ENCODE data around the gene PAXX. TPM values are rescaled to one million over a fixed set of nuclear protein-coding genes. Genes with fewer than 3 reads are reported as not detected.

PAXX gene
- total RNA-seq, 5 donors from 2014 or later (not counting 1 experiment from before 2014, with no cell fraction given), result 81.3 to 173 (median 127) TPM

GRCh38 chr9:136953771-136954269 is 38.4 kb upstream of the PAXX start:
- peaks cover 6 to 13% (median 10%) of the 10 kb centered on the region in 3 donors for H3K4me1 Mint-ChIP-seq
- no peak overlapping the region for H3K27ac Mint-ChIP-seq
- peaks cover 0 to 2% (median 0%) of the 10 kb centered on the region in 3 donors for H3K9me3 Mint-ChIP-seq
- H3K27me3 Mint-ChIP-seq, result no peaks in the 10 kb centered on the region
- no peak overlapping the region for H3K4me3 Mint-ChIP-seq
- H3K27me3 ChIP-seq (replicated peaks in 1 of 2; ENCODE audit: control insufficient read depth in 2 of 2, extremely low read depth in 1 of 2, insufficient read depth in 2 of 2, low read length in 1 of 2), result peaks cover 0 to 3% of the 10 kb centered on the region in 2 experiments
- ATAC-seq (replicated peaks in 1 of 4) (no peak), DNase-seq (no peak)
- POLR2A ChIA-PET, result no interaction called here
- CTCF ChIA-PET, result no interaction called here
- H3K4me3 ChIP-seq (ENCODE audit: control insufficient read depth in 1 of 2, extremely low read depth in 1 of 2, low read length in 1 of 2), result no peak overlapping the region
- H3K36me3 ChIP-seq (ENCODE audit: control insufficient read depth in 2 of 2, extremely low read depth in 1 of 2, insufficient read depth in 1 of 2, low read length in 1 of 2), result no peaks in the 10 kb centered on the region
- H3K4me1 ChIP-seq (ENCODE audit: control insufficient read depth in 1 of 2, extremely low read depth in 1 of 2, insufficient read depth in 2 of 2, low read length in 2 of 2), result peaks cover 5 to 36% of the 10 kb centered on the region in 2 experiments
- H3K27ac ChIP-seq (ENCODE audit: low read length), result no peak overlapping the region
- WGBS (ENCODE audit: insufficient coverage), result 86% methylated on average over 18 of the region's 19 CpGs
- H3K9me3 ChIP-seq, result no peaks in the 10 kb centered on the region
- H3K36me3 Mint-ChIP-seq, result no peaks in the 10 kb centered on the region

GRCh38 chr9:136954270-136955083 is 37.7 kb upstream of the PAXX start:
- peaks cover 2 to 36% of the 10 kb centered on the region in 2 experiments for H3K4me1 ChIP-seq (ENCODE audit: control insufficient read depth in 1 of 2, extremely low read depth in 1 of 2, insufficient read depth in 2 of 2, low read length in 2 of 2)
- ChIA-PET POLR2A (no interaction called here), CTCF (interaction anchor here (0.5 to 0.6 kb wide), 3 partner anchors 30 to 487 kb away, joined by 6 to 8 read pairs (median 7); no protein-coding TSS in a partner anchor)
- no peaks in the 10 kb centered on the region for H3K9me3 ChIP-seq
- H3K27me3 ChIP-seq (replicated peaks in 1 of 2; ENCODE audit: control insufficient read depth in 2 of 2, extremely low read depth in 1 of 2, insufficient read depth in 2 of 2, low read length in 1 of 2), result peaks cover 0 to 3% of the 10 kb centered on the region in 2 experiments
- Mint-ChIP-seq H3K9me3 (peaks cover 0 to 2% (median 0%) of the 10 kb centered on the region in 3 donors), H3K4me3 (no peak overlapping the region), H3K27me3 (no peaks in the 10 kb centered on the region), H3K36me3 (no peaks in the 10 kb centered on the region), H3K27ac (no peak overlapping the region), H3K4me1 (peaks cover 6 to 12% (median 10%) of the 10 kb centered on the region in 3 donors)
- H3K4me3 ChIP-seq (ENCODE audit: control insufficient read depth in 1 of 2, extremely low read depth in 1 of 2, low read length in 1 of 2), result no peak overlapping the region
- ATAC-seq (replicated peaks in 1 of 4), result no peak
- H3K36me3 ChIP-seq (ENCODE audit: control insufficient read depth in 2 of 2, extremely low read depth in 1 of 2, insufficient read depth in 1 of 2, low read length in 1 of 2), result no peaks in the 10 kb centered on the region
- WGBS (ENCODE audit: insufficient coverage), result 88% methylated on average over 17 of the region's 25 CpGs
- no peak for DNase-seq
- H3K27ac ChIP-seq (ENCODE audit: low read length), result no peak overlapping the region

- Histone ChIP-seq H3K9me3 (no peaks in the 10 kb centered on the region), H3K4me3 (ENCODE audit: control insufficient read depth in 1 of 2, extremely low read depth in 1 of 2, low read length in 1 of 2) (no peak overlapping the region), H3K27ac (ENCODE audit: low read length) (no peak overlapping the region), H3K27me3 (replicated peaks in 1 of 2; ENCODE audit: control insufficient read depth in 2 of 2, extremely low read depth in 1 of 2, insufficient read depth in 2 of 2, low read length in 1 of 2) (peaks cover 0 to 3% of the 10 kb centered on the region in 2 experiments), H3K4me1 (ENCODE audit: control insufficient read depth in 1 of 2, extremely low read depth in 1 of 2, insufficient read depth in 2 of 2, low read length in 2 of 2) (peaks cover 0 to 39% of the 10 kb centered on the region in 2 experiments), H3K36me3 (ENCODE audit: control insufficient read depth in 2 of 2, extremely low read depth in 1 of 2, insufficient read depth in 1 of 2, low read length in 1 of 2) (no peaks in the 10 kb centered on the region)
- ATAC-seq (replicated peaks in 1 of 4) (no peak), DNase-seq (no peak)
- Mint-ChIP-seq H3K27me3 (no peaks in the 10 kb centered on the region), H3K27ac (no peak overlapping the region), H3K4me3 (no peak overlapping the region), H3K9me3 (peaks cover 0 to 2% (median 0%) of the 10 kb centered on the region in 3 donors), H3K36me3 (no peaks in the 10 kb centered on the region), H3K4me1 (peaks cover 6 to 14% (median 13%) of the 10 kb centered on the region in 3 donors)
- ChIA-PET CTCF (no interaction called here), POLR2A (no interaction called here)
- WGBS (ENCODE audit: insufficient coverage), result 91% methylated on average over 13 of the region's 14 CpGs
These were observed 36.9 kb upstream of the PAXX start for GRCh38 chr9:136955202-136955942.

- no peaks in the 10 kb centered on the region for H3K36me3 Mint-ChIP-seq
- no peak overlapping the region for H3K4me3 ChIP-seq (ENCODE audit: control insufficient read depth in 1 of 2, extremely low read depth in 1 of 2, low read length in 1 of 2)
- H3K9me3 Mint-ChIP-seq, result peaks cover 0 to 2% (median 0%) of the 10 kb centered on the region in 3 donors
- H3K36me3 ChIP-seq (ENCODE audit: control insufficient read depth in 2 of 2, extremely low read depth in 1 of 2, insufficient read depth in 1 of 2, low read length in 1 of 2), result no peaks in the 10 kb centered on the region
- peaks cover 1 to 39% of the 10 kb centered on the region in 2 experiments for H3K4me1 ChIP-seq (ENCODE audit: control insufficient read depth in 1 of 2, extremely low read depth in 1 of 2, insufficient read depth in 2 of 2, low read length in 2 of 2)
- ChIA-PET CTCF (no interaction called here), POLR2A (no interaction called here)
- ATAC-seq (replicated peaks in 1 of 4) (no peak), DNase-seq (no peak)
- H3K27me3 ChIP-seq (replicated peaks in 1 of 2; ENCODE audit: control insufficient read depth in 2 of 2, extremely low read depth in 1 of 2, insufficient read depth in 2 of 2, low read length in 1 of 2), result peaks cover 0 to 3% of the 10 kb centered on the region in 2 experiments
- no peak overlapping the region for H3K4me3 Mint-ChIP-seq
- H3K27ac Mint-ChIP-seq, result peak overlapping the region in 1 of 2 donors; percentile 34
- peaks cover 10 to 17% (median 16%) of the 10 kb centered on the region in 3 donors for H3K4me1 Mint-ChIP-seq
- WGBS (ENCODE audit: insufficient coverage), result 95% methylated on average over 6 of the region's 9 CpGs
- no peak overlapping the region for H3K27ac ChIP-seq (ENCODE audit: low read length)
- H3K27me3 Mint-ChIP-seq, result no peaks in the 10 kb centered on the region
- no peaks in the 10 kb centered on the region for H3K9me3 ChIP-seq
These were observed 36.3 kb upstream of the PAXX start for GRCh38 chr9:136955943-136956335.

GRCh38 chr9:136956604-136957003 is 35.6 kb upstream of the PAXX start:
- H3K36me3 Mint-ChIP-seq, result no peaks in the 10 kb centered on the region
- ATAC-seq (replicated peaks in 1 of 4) (no peak), DNase-seq (no peak)
- POLR2A ChIA-PET, result no interaction called here
- H3K36me3 ChIP-seq (ENCODE audit: control insufficient read depth in 2 of 2, extremely low read depth in 1 of 2, insufficient read depth in 1 of 2, low read length in 1 of 2), result no peaks in the 10 kb centered on the region
- H3K4me1 Mint-ChIP-seq, result peaks cover 10 to 20% (median 17%) of the 10 kb centered on the region in 3 donors
- peaks cover 2 to 43% of the 10 kb centered on the region in 2 experiments for H3K4me1 ChIP-seq (ENCODE audit: control insufficient read depth in 1 of 2, extremely low read depth in 1 of 2, insufficient read depth in 2 of 2, low read length in 2 of 2)
- no peaks in the 10 kb centered on the region for H3K27me3 Mint-ChIP-seq
- H3K27me3 ChIP-seq (replicated peaks in 1 of 2; ENCODE audit: control insufficient read depth in 2 of 2, extremely low read depth in 1 of 2, insufficient read depth in 2 of 2, low read length in 1 of 2), result peaks cover 0 to 3% of the 10 kb centered on the region in 2 experiments
- CTCF ChIA-PET, result no interaction called here
- WGBS (ENCODE audit: insufficient coverage), result 100% methylated on average over 3 of the region's 4 CpGs
- H3K4me3 Mint-ChIP-seq, result no peak overlapping the region
- H3K9me3 ChIP-seq, result no peaks in the 10 kb centered on the region
- no peak overlapping the region for H3K27ac ChIP-seq (ENCODE audit: low read length)
- H3K27ac Mint-ChIP-seq, result no peak overlapping the region
- no peak overlapping the region for H3K4me3 ChIP-seq (ENCODE audit: control insufficient read depth in 1 of 2, extremely low read depth in 1 of 2, low read length in 1 of 2)
- peaks cover 0 to 2% (median 0%) of the 10 kb centered on the region in 3 donors for H3K9me3 Mint-ChIP-seq

- POLR2A ChIA-PET, result no interaction called here
- Histone ChIP-seq H3K9me3 (no peaks in the 10 kb centered on the region), H3K27me3 (replicated peaks in 1 of 2; ENCODE audit: control insufficient read depth in 2 of 2, extremely low read depth in 1 of 2, insufficient read depth in 2 of 2, low read length in 1 of 2) (peaks cover 0 to 3% of the 10 kb centered on the region in 2 experiments), H3K27ac (ENCODE audit: low read length) (no peak overlapping the region), H3K4me1 (ENCODE audit: control insufficient read depth in 1 of 2, extremely low read depth in 1 of 2, insufficient read depth in 2 of 2, low read length in 2 of 2) (peaks cover 2 to 52% of the 10 kb centered on the region in 2 experiments), H3K36me3 (ENCODE audit: control insufficient read depth in 2 of 2, extremely low read depth in 1 of 2, insufficient read depth in 1 of 2, low read length in 1 of 2) (no peaks in the 10 kb centered on the region), H3K4me3 (ENCODE audit: control insufficient read depth in 1 of 2, extremely low read depth in 1 of 2, low read length in 1 of 2) (no peak overlapping the region)
- H3K36me3 Mint-ChIP-seq, result no peaks in the 10 kb centered on the region
- H3K9me3 Mint-ChIP-seq, result peaks cover 0 to 2% (median 0%) of the 10 kb centered on the region in 3 donors
- H3K27me3 Mint-ChIP-seq, result no peaks in the 10 kb centered on the region
- no peak for DNase-seq
- H3K4me3 Mint-ChIP-seq, result no peak overlapping the region
- no peak for ATAC-seq (replicated peaks in 1 of 4)
- no peak overlapping the region for H3K27ac Mint-ChIP-seq
- CTCF ChIA-PET, result no interaction called here
- WGBS (ENCODE audit: insufficient coverage), result 100% methylated on average over 1 of the region's 1 CpG
- peaks cover 10 to 26% (median 20%) of the 10 kb centered on the region in 3 donors for H3K4me1 Mint-ChIP-seq
These were observed 34.8 kb upstream of the PAXX start for GRCh38 chr9:136957461-136957860.
